HCT116 (cell line): ENCODE results near the gene UQCR11. TPM values are rescaled to one million over a fixed set of nuclear protein-coding genes. Genes with fewer than 3 reads are reported as not detected.

Source experiments
- ATAC-seq: fragments of 200-7000 bp; cut with Tn5 transposase; 2 replicates; pipeline ENCODE4 v1.9.1; 2020; ENCODE audit warnings: mild to moderate bottlenecking, moderate library complexity
- BruUV-seq: library from RNA; stranded (reverse); fragments of 400-500 nt; replicated peaks from 2 replicates; lab custom pipeline; 2021; lab: Mats Ljungman, UMichigan
- CTCF ChIA-PET: fragments of 300-600 bp; sonication (Branson Sonifier 250); formaldehyde crosslinking; loops from one replicate; lab custom pipeline; 2021; ENCODE audit warnings: antibody characterized with exemption; lab: Charles Lee
- POLR2A ChIA-PET: fragments of 300-600, 350-600 bp; sonication (Branson Sonifier 250); formaldehyde crosslinking; loops from one replicate; lab custom pipeline; 2021; ENCODE audit warnings: antibody characterized with exemption; lab: Charles Lee
- RAD21 ChIA-PET, 2 experiments: fragments of 300-600 bp; sonication (Branson Sonifier 250); formaldehyde crosslinking; loops; one replicate each; lab custom pipeline; 2023; ENCODE audit warnings: low total read pairs in 2 of 2; ENCODE audit not compliant: uncharacterized antibody in 2 of 2, unreplicated experiment in 2 of 2, low non-redundant PET in 1 of 2; lab: Charles Lee
- DNase-seq: peaks from one replicate; pipeline ENCODE4 v3.0.0-alpha.2; 2010; ENCODE audit warnings: low read depth, low spot score
- H2AFZ ChIP-seq: fragments of 200-600 bp; shearing (Covaris generic), sonication (generic); 2 replicates; pipeline ENCODE4 v1.6.1; 2017; ENCODE audit warnings: low read depth, mixed run types, mixed read lengths, antibody characterized with exemption, low read length; ENCODE audit not compliant: poor library complexity, severe bottlenecking
- H3K27ac ChIP-seq: 2 replicates; pipeline ENCODE4 v1.5.1; 2012; ENCODE audit warnings: low read depth, low read length
- H3K27me3 ChIP-seq: fragments of 200-600 bp; sonication (generic); 2 replicates; pipeline ENCODE4 v1.6.1; 2016; ENCODE audit warnings: mixed run types, low read length, mixed read lengths; ENCODE audit not compliant: insufficient read depth
- H3K36me3 ChIP-seq, 2 experiments: fragments of 200-500 bp in 1 of 2; fragments of 200-600 bp in 1 of 2; sonication (Bioruptor generic) in 1 of 2; sonication (generic) in 1 of 2; 2 replicates each; pipeline versions ENCODE4 v1.5.1 to v1.6.1; 2014 to 2016; ENCODE audit warnings: low read length in 2 of 2, inconsistent platforms in 1 of 2, mixed read lengths in 1 of 2, mixed run types in 1 of 2; ENCODE audit not compliant: insufficient read depth in 2 of 2, control insufficient read depth in 1 of 2
- H3K4me1 ChIP-seq, 2 experiments: fragments of 200-600 bp in 1 of 2; sonication (generic) in 1 of 2; 2 replicates each; pipeline versions ENCODE4 v1.5.1 to v1.6.1; 2012 to 2017; ENCODE audit warnings: low read length in 2 of 2, inconsistent platforms in 1 of 2, mild to moderate bottlenecking in 1 of 2, mixed read lengths in 1 of 2, mixed run types in 1 of 2, moderate library complexity in 1 of 2; ENCODE audit not compliant: insufficient read depth in 2 of 2, control insufficient read depth in 1 of 2
- H3K4me2 ChIP-seq: fragments of 200-600 bp; sonication (generic); 2 replicates; pipeline ENCODE4 v1.6.1; 2017; ENCODE audit warnings: mixed run types, low read length, mixed read lengths
- H3K4me3 ChIP-seq, 2 experiments: fragments of 200-600 bp in 1 of 2; sonication (generic) in 1 of 2; replicated peaks in 1 of 2; 2 replicates each; pipeline ENCODE4 v1.5.1; 2011 to 2016; ENCODE audit warnings: low read length in 2 of 2, control low read depth in 1 of 2, low read depth in 1 of 2, mild to moderate bottlenecking in 1 of 2, mixed read lengths in 1 of 2, mixed run types in 1 of 2
- H3K79me2 ChIP-seq: fragments of 200-600 bp; sonication (generic); 2 replicates; pipeline ENCODE4 v1.6.1; 2017; ENCODE audit warnings: mild to moderate bottlenecking, mixed run types, low read length, moderate library complexity, mixed read lengths; ENCODE audit not compliant: insufficient read depth
- H3K9ac ChIP-seq: fragments of 200-600 bp; sonication (generic); 2 replicates; pipeline ENCODE4 v1.6.1; 2016; ENCODE audit warnings: low read length, mixed read lengths
- H3K9me2 ChIP-seq: fragments of 200-600 bp; sonication (generic), shearing (Covaris generic); 2 replicates; pipeline ENCODE4 v1.6.1; 2017; ENCODE audit warnings: mixed run types, mild to moderate bottlenecking, moderate library complexity; ENCODE audit not compliant: insufficient read depth
- H3K9me3 ChIP-seq, 2 experiments: fragments of 200-500 bp in 1 of 2; fragments of 200-600 bp in 1 of 2; sonication (Bioruptor generic) in 1 of 2; sonication (generic) in 1 of 2; 2 replicates each; pipeline ENCODE4 v1.6.1; 2014 to 2017; ENCODE audit warnings: low read length in 2 of 2, mixed read lengths in 2 of 2, inconsistent platforms in 1 of 2, low read depth in 1 of 2, mild to moderate bottlenecking in 1 of 2, mixed run types in 1 of 2, moderate library complexity in 1 of 2; ENCODE audit not compliant: control insufficient read depth in 1 of 2, insufficient read depth in 1 of 2
- H4K20me1 ChIP-seq: fragments of 200-600 bp; sonication (generic), shearing (Covaris generic); 2 replicates; pipeline ENCODE4 v1.6.1; 2017; ENCODE audit warnings: mixed run types, mild to moderate bottlenecking, moderate library complexity; ENCODE audit not compliant: insufficient read depth
- ATF3 ChIP-seq: IDR thresholded peaks from 2 replicates; pipeline ENCODE4 v1.6.1; 2012
- CBX3 ChIP-seq: IDR thresholded peaks from 2 replicates; pipeline ENCODE4 v1.6.1; 2012; ENCODE audit warnings: low read depth
- CEBPB ChIP-seq: IDR thresholded peaks from 2 replicates; pipeline ENCODE4 v1.6.1; 2012; ENCODE audit warnings: low read depth
- EGR1 ChIP-seq: IDR thresholded peaks from 2 replicates; pipeline ENCODE4 v1.6.1; 2012; ENCODE audit warnings: low read depth
- ELF1 ChIP-seq: IDR thresholded peaks from 2 replicates; pipeline ENCODE4 v1.6.1; 2012; ENCODE audit warnings: low read depth, borderline replicate concordance
- EZH2 ChIP-seq: fragments of 200-600 bp; sonication (generic); IDR thresholded peaks from 2 replicates; pipeline ENCODE4 v1.6.1; 2017; ENCODE audit warnings: antibody characterized with exemption, mixed run types
- EZH2phosphoT487 ChIP-seq: fragments of 200-600 bp; IDR thresholded peaks from 2 replicates; pipeline ENCODE4 v1.6.1; 2018; ENCODE audit warnings: antibody characterized with exemption, borderline replicate concordance
- POLR2A ChIP-seq: IDR thresholded peaks from 2 replicates; pipeline ENCODE4 v1.7.0; 2011; ENCODE audit warnings: borderline replicate concordance; ENCODE audit not compliant: insufficient read depth, insufficient read length; ENCODE audit errors: extremely low read depth
- POLR2AphosphoS5 ChIP-seq: IDR thresholded peaks from 2 replicates; pipeline ENCODE4 v1.6.1; 2011; ENCODE audit warnings: mild to moderate bottlenecking, low read depth, low read length, moderate library complexity
- RAD21 ChIP-seq: IDR thresholded peaks from 2 replicates; pipeline ENCODE4 v1.6.1; 2012; ENCODE audit warnings: low read depth, mild to moderate bottlenecking
- REST ChIP-seq: IDR thresholded peaks from 2 replicates; pipeline ENCODE4 v1.6.1; 2012; ENCODE audit warnings: low read depth
- SIN3A ChIP-seq: IDR thresholded peaks from 2 replicates; pipeline ENCODE4 v1.6.1; 2012; ENCODE audit warnings: low read depth
- SP1 ChIP-seq: IDR thresholded peaks from 2 replicates; pipeline ENCODE4 v1.6.1; 2012; ENCODE audit warnings: low read depth
- TCF7L2 ChIP-seq: IDR thresholded peaks from 2 replicates; pipeline ENCODE4 v1.7.0; 2011; ENCODE audit warnings: borderline replicate concordance, inconsistent platforms; ENCODE audit not compliant: insufficient read depth, insufficient read length; ENCODE audit errors: extremely low read depth
- ZBTB33 ChIP-seq: IDR thresholded peaks from 2 replicates; pipeline ENCODE4 v1.6.1; 2011; ENCODE audit warnings: mild to moderate bottlenecking, low read length, moderate library complexity; ENCODE audit not compliant: insufficient replicate concordance; ENCODE audit errors: extremely low read depth
- ZFX ChIP-seq: fragments of 450-650 bp; IDR thresholded peaks from 2 replicates; pipeline ENCODE4 v1.6.1; 2017
- intact Hi-C: fragments of 100-400 bp; cut with micrococcal nuclease; formaldehyde crosslinking; loops from 2 replicates; pipeline ENCODE4 v1.10.0; 2022
- total RNA-seq: library from RNA; stranded (reverse); gene quantifications from one replicate; pipeline ENCODE4 v1.2.1, GENCODE V29; 2021; ENCODE audit not compliant: unreplicated experiment
- TF ChIP-seq, protein P1 (sequence below): IDR thresholded peaks from 2 replicates; pipeline ENCODE4 v1.6.1; 2012

UQCR11 gene
- total RNA-seq, 1 experiment from 2014 or later, result 303 TPM

GRCh38 chr19:1608359-1609102 is 3.3 kb upstream of the UQCR11 start:
- Histone ChIP-seq H3K4me3 (no peak overlapping the region), H3K4me1 (peaks cover 10 to 37% of the 10 kb centered on the region in 2 experiments; a peak in 3 of 4 replicates), H3K9me3 (no peaks in the 10 kb centered on the region), H3K27ac (peak overlapping the region; percentile 27; the same call in 1 of the 2 replicates), H3K27me3 (no peaks in the 10 kb centered on the region), H3K36me3 (peaks cover 7 to 16% of the 10 kb centered on the region in 2 experiments; a peak in 3 of 4 replicates), H2AFZ (no peak overlapping the region), H3K9ac (no peak overlapping the region), H4K20me1 (no peaks in the 10 kb centered on the region), H3K9me2 (no peaks in the 10 kb centered on the region), H3K79me2 (peaks cover 17% of the 10 kb centered on the region), H3K4me2 (peak overlapping the region; percentile 18)
- BruUV-seq, result no TSS peak
- intact Hi-C loops, result loop anchor here (10.0 kb wide), 1 partner anchor 206 kb away; the partner anchor contains the start of gene ATP8B3
- POLR2A ChIA-PET, result no interaction called here
- no peak for TF ChIP-seq RAD21
- no peak for TF ChIP-seq CEBPB
- TF ChIP-seq POLR2A, result no peak
- TF ChIP-seq, protein P1, sequence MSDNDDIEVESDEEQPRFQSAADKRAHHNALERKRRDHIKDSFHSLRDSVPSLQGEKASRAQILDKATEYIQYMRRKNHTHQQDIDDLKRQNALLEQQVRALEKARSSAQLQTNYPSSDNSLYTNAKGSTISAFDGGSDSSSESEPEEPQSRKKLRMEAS, result no peak
- no peak for TF ChIP-seq EGR1
- TF ChIP-seq SIN3A, result no peak
- TF ChIP-seq TCF7L2, result no peak
- TF ChIP-seq ZFX, result no peak
- no peak for TF ChIP-seq EZH2phosphoT487
- no peak for TF ChIP-seq CBX3
- TF ChIP-seq ELF1, result no peak
- no peak for TF ChIP-seq POLR2AphosphoS5
- no peak for TF ChIP-seq ZBTB33
- TF ChIP-seq SP1, result no peak
- TF ChIP-seq ATF3, result no peak
- no peak for TF ChIP-seq REST
- TF ChIP-seq EZH2, result no peak
- ATAC-seq (peak; percentile 2; the same call in 1 of the 2 replicates), DNase-seq (no peak)
- RAD21 ChIA-PET, result no interaction called here
- CTCF ChIA-PET, result no interaction called here
